K562 (cell line): ENCODE data around the gene TNRC6B.

Experiments used
- CHD1 ChIP-seq: fragments of 200-600 bp; sonication (generic); IDR thresholded peaks from one replicate; pipeline ENCODE4 v1.6.1; 2012; ENCODE audit warnings: mild to moderate bottlenecking, moderate library complexity, low read length, inconsistent platforms
- KLF16 ChIP-seq: IDR thresholded peaks from 2 replicates; pipeline ENCODE4 v1.6.1; 2016; ENCODE audit warnings: antibody characterized with exemption
- SOX6 ChIP-seq: fragments of 450-650 bp; IDR thresholded peaks from 2 replicates; pipeline ENCODE4 v1.6.1; 2014; ENCODE audit warnings: mild to moderate bottlenecking
- ZNF232 ChIP-seq: sonication (generic); formaldehyde crosslinking; IDR thresholded peaks from 2 replicates; pipeline ENCODE4 v1.8.0; 2022; ENCODE audit warnings: mild to moderate bottlenecking, missing genetic modification reagents
- TF ChIP-seq, protein P1 (sequence below): sonication (generic); formaldehyde crosslinking; IDR thresholded peaks from 2 replicates; pipeline ENCODE4 v1.5.0; 2020; ENCODE audit warnings: missing genetic modification reagents

DNA sequence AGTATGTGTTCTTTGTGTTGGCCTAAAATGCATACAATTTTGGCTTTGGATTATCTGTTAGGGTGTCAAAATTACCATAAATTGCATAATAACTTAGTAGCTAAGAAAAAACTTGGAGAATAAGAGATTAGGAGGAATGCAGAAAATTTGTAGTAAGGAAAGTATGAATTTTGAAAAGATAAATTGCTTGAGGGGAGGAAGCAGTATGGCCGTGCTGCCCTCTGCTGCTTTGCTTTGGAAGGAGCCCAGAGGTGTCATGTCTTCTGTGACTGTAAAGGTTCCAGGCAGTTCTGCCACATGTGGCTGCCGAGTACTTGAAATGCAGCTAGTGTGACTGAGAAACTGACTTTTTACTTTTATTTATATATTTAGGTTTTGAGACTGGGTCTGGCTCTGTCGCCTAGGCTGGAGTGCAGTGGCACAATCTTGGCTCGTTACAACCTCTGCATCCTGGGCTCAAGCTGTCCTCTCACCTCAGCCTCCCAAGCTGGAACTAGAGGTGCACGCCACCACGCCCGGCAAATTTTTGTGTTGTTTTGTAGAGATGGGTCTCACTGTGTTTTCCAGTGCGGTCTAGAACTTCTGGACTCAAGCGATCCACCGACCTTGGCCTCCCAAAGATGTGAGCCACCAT lies 170.4 kb downstream of the TNRC6B start:
- no peak for TF ChIP-seq SOX6
- no peak for TF ChIP-seq ZNF232 (CRISPR knock-in tag)
- TF ChIP-seq KLF16, result no peak
- TF ChIP-seq, protein P1, sequence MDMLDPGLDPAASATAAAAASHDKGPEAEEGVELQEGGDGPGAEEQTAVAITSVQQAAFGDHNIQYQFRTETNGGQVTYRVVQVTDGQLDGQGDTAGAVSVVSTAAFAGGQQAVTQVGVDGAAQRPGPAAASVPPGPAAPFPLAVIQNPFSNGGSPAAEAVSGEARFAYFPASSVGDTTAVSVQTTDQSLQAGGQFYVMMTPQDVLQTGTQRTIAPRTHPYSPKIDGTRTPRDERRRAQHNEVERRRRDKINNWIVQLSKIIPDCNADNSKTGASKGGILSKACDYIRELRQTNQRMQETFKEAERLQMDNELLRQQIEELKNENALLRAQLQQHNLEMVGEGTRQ (CRISPR knock-in tag), result no peak
- TF ChIP-seq CHD1, result no peak
